ENCODE results near the gene PSMA6.

- TF ChIP-seq GATA2 (IDR thresholded peaks at IDR 0.05; ENCODE audit: low read depth, low read length) (no peak), GATA3 (IDR thresholded peaks at IDR 0.05; ENCODE audit: low read depth, low read length) (no peak)
Measured at GRCh38 chr14:35355981-35356841, 64.0 kb downstream of the PSMA6 start.

Data from SH-SY5Y (cell line).